ENCODE measurements around the gene RHO.

Gene RHO

GRCh38 chr3:129564981-129565644 lies 36.7 kb downstream of the RHO start:
- 94% methylated on average over 21 of the region's 21 CpGs for WGBS
- H3K9ac ChIP-seq (ENCODE audit: low read depth, low read length), result no peak overlapping the region
- no peaks in the 10 kb centered on the region for H3K9me3 ChIP-seq (ENCODE audit: insufficient read depth, low read depth, low read length)
- no peak overlapping the region for H3K4me3 ChIP-seq (ENCODE audit: low read length)
- H3K27ac ChIP-seq (ENCODE audit: low read depth, low read length), result no peak overlapping the region
- H3K4me1 ChIP-seq (ENCODE audit: insufficient read depth, low read length), result no peaks in the 10 kb centered on the region
- peaks cover 16% of the 10 kb centered on the region; the same call in 1 of the 2 replicates for H3K36me3 ChIP-seq (ENCODE audit: insufficient read depth, low read length)
- H3K27me3 ChIP-seq (ENCODE audit: insufficient read depth, low read length), result no peaks in the 10 kb centered on the region

GRCh38 chr3:129565902-129566301 lies 37.5 kb downstream of the RHO start:
- peaks cover 17% of the 10 kb centered on the region; the same call in 1 of the 2 replicates for H3K36me3 ChIP-seq (ENCODE audit: insufficient read depth, low read length)
- no peak overlapping the region for H3K4me3 ChIP-seq (ENCODE audit: low read length)
- WGBS, result 93% methylated on average over 7 of the region's 7 CpGs
- no peaks in the 10 kb centered on the region for H3K9me3 ChIP-seq (ENCODE audit: insufficient read depth, low read depth, low read length)
- H3K27ac ChIP-seq (ENCODE audit: low read depth, low read length), result no peak overlapping the region
- H3K27me3 ChIP-seq (ENCODE audit: insufficient read depth, low read length), result no peaks in the 10 kb centered on the region
- H3K9ac ChIP-seq (ENCODE audit: low read depth, low read length), result no peak overlapping the region
- H3K4me1 ChIP-seq (ENCODE audit: insufficient read depth, low read length), result no peaks in the 10 kb centered on the region

- Histone ChIP-seq H3K27me3 (ENCODE audit: insufficient read depth, low read length) (no peaks in the 10 kb centered on the region), H3K4me3 (ENCODE audit: low read length) (no peak overlapping the region), H3K9me3 (ENCODE audit: insufficient read depth, low read depth, low read length) (no peaks in the 10 kb centered on the region), H3K9ac (ENCODE audit: low read depth, low read length) (no peak overlapping the region), H3K36me3 (ENCODE audit: insufficient read depth, low read length) (peaks cover 16% of the 10 kb centered on the region; the same call in 1 of the 2 replicates), H3K4me1 (ENCODE audit: insufficient read depth, low read length) (no peaks in the 10 kb centered on the region), H3K27ac (ENCODE audit: low read depth, low read length) (no peak overlapping the region)
- WGBS, result 89% methylated on average over 18 of the region's 18 CpGs
These were observed 38.8 kb downstream of the RHO start for GRCh38 chr3:129567176-129567705.

- H3K9ac ChIP-seq (ENCODE audit: low read depth, low read length), result no peak overlapping the region
- no peaks in the 10 kb centered on the region for H3K9me3 ChIP-seq (ENCODE audit: insufficient read depth, low read depth, low read length)
- no peak overlapping the region for H3K27ac ChIP-seq (ENCODE audit: low read depth, low read length)
- H3K27me3 ChIP-seq (ENCODE audit: insufficient read depth, low read length), result no peaks in the 10 kb centered on the region
- peaks cover 11% of the 10 kb centered on the region; the same call in 1 of the 2 replicates for H3K36me3 ChIP-seq (ENCODE audit: insufficient read depth, low read length)
- 85% methylated on average over 5 of the region's 6 CpGs for WGBS
- no peaks in the 10 kb centered on the region for H3K4me1 ChIP-seq (ENCODE audit: insufficient read depth, low read length)
- H3K4me3 ChIP-seq (ENCODE audit: low read length), result no peak overlapping the region
These were observed 39.5 kb downstream of the RHO start for GRCh38 chr3:129567939-129568338.

GRCh38 chr3:129569856-129570255 lies 41.4 kb downstream of the RHO start:
- no peak overlapping the region for H3K9ac ChIP-seq (ENCODE audit: low read depth, low read length)
- peaks cover 15% of the 10 kb centered on the region; the same call in 1 of the 2 replicates for H3K36me3 ChIP-seq (ENCODE audit: insufficient read depth, low read length)
- H3K27me3 ChIP-seq (ENCODE audit: insufficient read depth, low read length), result no peaks in the 10 kb centered on the region
- H3K27ac ChIP-seq (ENCODE audit: low read depth, low read length), result no peak overlapping the region
- no peaks in the 10 kb centered on the region for H3K9me3 ChIP-seq (ENCODE audit: insufficient read depth, low read depth, low read length)
- no peak overlapping the region for H3K4me3 ChIP-seq (ENCODE audit: low read length)
- 97% methylated on average over 7 of the region's 7 CpGs for WGBS
- H3K4me1 ChIP-seq (ENCODE audit: insufficient read depth, low read length), result no peaks in the 10 kb centered on the region

GRCh38 chr3:129571605-129572547 lies 43.4 kb downstream of the RHO start:
- peaks cover 10% of the 10 kb centered on the region; the same call in 1 of the 2 replicates for H3K36me3 ChIP-seq (ENCODE audit: insufficient read depth, low read length)
- no peak overlapping the region for H3K27ac ChIP-seq (ENCODE audit: low read depth, low read length)
- no peaks in the 10 kb centered on the region for H3K9me3 ChIP-seq (ENCODE audit: insufficient read depth, low read depth, low read length)
- WGBS, result 96% methylated on average over 22 of the region's 22 CpGs
- no peak overlapping the region for H3K4me3 ChIP-seq (ENCODE audit: low read length)
- peaks cover 7% of the 10 kb centered on the region; the same call in 1 of the 2 replicates for H3K4me1 ChIP-seq (ENCODE audit: insufficient read depth, low read length)
- H3K9ac ChIP-seq (ENCODE audit: low read depth, low read length), result no peak overlapping the region
- H3K27me3 ChIP-seq (ENCODE audit: insufficient read depth, low read length), result no peaks in the 10 kb centered on the region

- peaks cover 7% of the 10 kb centered on the region; the same call in 1 of the 2 replicates for H3K4me1 ChIP-seq (ENCODE audit: insufficient read depth, low read length)
- 95% methylated on average over 18 of the region's 18 CpGs for WGBS
- H3K36me3 ChIP-seq (ENCODE audit: insufficient read depth, low read length), result peaks cover 11% of the 10 kb centered on the region; the same call in 1 of the 2 replicates
- H3K4me3 ChIP-seq (ENCODE audit: low read length), result no peak overlapping the region
- no peak overlapping the region for H3K9ac ChIP-seq (ENCODE audit: low read depth, low read length)
- H3K9me3 ChIP-seq (ENCODE audit: insufficient read depth, low read depth, low read length), result no peaks in the 10 kb centered on the region
- no peaks in the 10 kb centered on the region for H3K27me3 ChIP-seq (ENCODE audit: insufficient read depth, low read length)
- H3K27ac ChIP-seq (ENCODE audit: low read depth, low read length), result no peak overlapping the region
These were observed 44.2 kb downstream of the RHO start for GRCh38 chr3:129572603-129573002.

- peaks cover 16% of the 10 kb centered on the region; the same call in 1 of the 2 replicates for H3K36me3 ChIP-seq (ENCODE audit: insufficient read depth, low read length)
- H3K27ac ChIP-seq (ENCODE audit: low read depth, low read length), result no peak overlapping the region
- H3K4me1 ChIP-seq (ENCODE audit: insufficient read depth, low read length), result peaks cover 7% of the 10 kb centered on the region; the same call in 1 of the 2 replicates
- no peak overlapping the region for H3K4me3 ChIP-seq (ENCODE audit: low read length)
- no peak overlapping the region for H3K9ac ChIP-seq (ENCODE audit: low read depth, low read length)
- H3K9me3 ChIP-seq (ENCODE audit: insufficient read depth, low read depth, low read length), result no peaks in the 10 kb centered on the region
- 94% methylated on average over 14 of the region's 14 CpGs for WGBS
- H3K27me3 ChIP-seq (ENCODE audit: insufficient read depth, low read length), result no peaks in the 10 kb centered on the region
These were observed 45.1 kb downstream of the RHO start for GRCh38 chr3:129573493-129573892.

- Histone ChIP-seq H3K9me3 (ENCODE audit: insufficient read depth, low read depth, low read length) (no peaks in the 10 kb centered on the region), H3K36me3 (ENCODE audit: insufficient read depth, low read length) (peaks cover 16% of the 10 kb centered on the region; the same call in 1 of the 2 replicates), H3K4me1 (ENCODE audit: insufficient read depth, low read length) (peaks cover 7% of the 10 kb centered on the region; the same call in 1 of the 2 replicates), H3K4me3 (ENCODE audit: low read length) (no peak overlapping the region), H3K9ac (ENCODE audit: low read depth, low read length) (no peak overlapping the region), H3K27me3 (ENCODE audit: insufficient read depth, low read length) (no peaks in the 10 kb centered on the region), H3K27ac (ENCODE audit: low read depth, low read length) (no peak overlapping the region)
- 96% methylated on average over 24 of the region's 24 CpGs for WGBS
These were observed 45.8 kb downstream of the RHO start for GRCh38 chr3:129574206-129574605.

GRCh38 chr3:129575233-129575996 lies 47.0 kb downstream of the RHO start:
- 91% methylated on average over 19 of the region's 19 CpGs for WGBS
- Histone ChIP-seq H3K4me1 (ENCODE audit: insufficient read depth, low read length) (peaks cover 7% of the 10 kb centered on the region; the same call in 1 of the 2 replicates), H3K27ac (ENCODE audit: low read depth, low read length) (no peak overlapping the region), H3K4me3 (ENCODE audit: low read length) (no peak overlapping the region), H3K36me3 (ENCODE audit: insufficient read depth, low read length) (peaks cover 10% of the 10 kb centered on the region; the same call in 1 of the 2 replicates), H3K9ac (ENCODE audit: low read depth, low read length) (no peak overlapping the region), H3K9me3 (ENCODE audit: insufficient read depth, low read depth, low read length) (no peaks in the 10 kb centered on the region), H3K27me3 (ENCODE audit: insufficient read depth, low read length) (no peaks in the 10 kb centered on the region)
